HCT116 (cell line): Measurements from ENCODE around the gene GTF2H3. TPM values are rescaled to one million over a fixed set of nuclear protein-coding genes. Genes with fewer than 3 reads are reported as not detected.

Source experiments
- ATAC-seq: fragments of 200-7000 bp; cut with Tn5 transposase; 2 replicates; pipeline ENCODE4 v1.9.1; 2020; ENCODE audit warnings: mild to moderate bottlenecking, moderate library complexity
- BruUV-seq: library from RNA; stranded (reverse); fragments of 400-500 nt; replicated peaks from 2 replicates; lab custom pipeline; 2021; lab: Mats Ljungman, UMichigan
- CTCF ChIA-PET: fragments of 300-600 bp; sonication (Branson Sonifier 250); formaldehyde crosslinking; loops from one replicate; lab custom pipeline; 2021; ENCODE audit warnings: antibody characterized with exemption; lab: Charles Lee
- POLR2A ChIA-PET: fragments of 300-600, 350-600 bp; sonication (Branson Sonifier 250); formaldehyde crosslinking; loops from one replicate; lab custom pipeline; 2021; ENCODE audit warnings: antibody characterized with exemption; lab: Charles Lee
- RAD21 ChIA-PET, 2 experiments: fragments of 300-600 bp; sonication (Branson Sonifier 250); formaldehyde crosslinking; loops; one replicate each; lab custom pipeline; 2023; ENCODE audit warnings: low total read pairs in 2 of 2; ENCODE audit not compliant: uncharacterized antibody in 2 of 2, unreplicated experiment in 2 of 2, low non-redundant PET in 1 of 2; lab: Charles Lee
- DNase-seq: peaks from one replicate; pipeline ENCODE4 v3.0.0-alpha.2; 2010; ENCODE audit warnings: low read depth, low spot score
- H2AFZ ChIP-seq: fragments of 200-600 bp; shearing (Covaris generic), sonication (generic); 2 replicates; pipeline ENCODE4 v1.6.1; 2017; ENCODE audit warnings: low read depth, mixed run types, mixed read lengths, antibody characterized with exemption, low read length; ENCODE audit not compliant: poor library complexity, severe bottlenecking
- H3K27ac ChIP-seq: 2 replicates; pipeline ENCODE4 v1.5.1; 2012; ENCODE audit warnings: low read depth, low read length
- H3K27me3 ChIP-seq: fragments of 200-600 bp; sonication (generic); 2 replicates; pipeline ENCODE4 v1.6.1; 2016; ENCODE audit warnings: mixed run types, low read length, mixed read lengths; ENCODE audit not compliant: insufficient read depth
- H3K36me3 ChIP-seq, 2 experiments: fragments of 200-500 bp in 1 of 2; fragments of 200-600 bp in 1 of 2; sonication (Bioruptor generic) in 1 of 2; sonication (generic) in 1 of 2; 2 replicates each; pipeline versions ENCODE4 v1.5.1 to v1.6.1; 2014 to 2016; ENCODE audit warnings: low read length in 2 of 2, inconsistent platforms in 1 of 2, mixed read lengths in 1 of 2, mixed run types in 1 of 2; ENCODE audit not compliant: insufficient read depth in 2 of 2, control insufficient read depth in 1 of 2
- H3K4me1 ChIP-seq, 2 experiments: fragments of 200-600 bp in 1 of 2; sonication (generic) in 1 of 2; 2 replicates each; pipeline versions ENCODE4 v1.5.1 to v1.6.1; 2012 to 2017; ENCODE audit warnings: low read length in 2 of 2, inconsistent platforms in 1 of 2, mild to moderate bottlenecking in 1 of 2, mixed read lengths in 1 of 2, mixed run types in 1 of 2, moderate library complexity in 1 of 2; ENCODE audit not compliant: insufficient read depth in 2 of 2, control insufficient read depth in 1 of 2
- H3K4me2 ChIP-seq: fragments of 200-600 bp; sonication (generic); 2 replicates; pipeline ENCODE4 v1.6.1; 2017; ENCODE audit warnings: mixed run types, low read length, mixed read lengths
- H3K4me3 ChIP-seq, 2 experiments: fragments of 200-600 bp in 1 of 2; sonication (generic) in 1 of 2; replicated peaks in 1 of 2; 2 replicates each; pipeline ENCODE4 v1.5.1; 2011 to 2016; ENCODE audit warnings: low read length in 2 of 2, control low read depth in 1 of 2, low read depth in 1 of 2, mild to moderate bottlenecking in 1 of 2, mixed read lengths in 1 of 2, mixed run types in 1 of 2
- H3K79me2 ChIP-seq: fragments of 200-600 bp; sonication (generic); 2 replicates; pipeline ENCODE4 v1.6.1; 2017; ENCODE audit warnings: mild to moderate bottlenecking, mixed run types, low read length, moderate library complexity, mixed read lengths; ENCODE audit not compliant: insufficient read depth
- H3K9ac ChIP-seq: fragments of 200-600 bp; sonication (generic); 2 replicates; pipeline ENCODE4 v1.6.1; 2016; ENCODE audit warnings: low read length, mixed read lengths
- H3K9me2 ChIP-seq: fragments of 200-600 bp; sonication (generic), shearing (Covaris generic); 2 replicates; pipeline ENCODE4 v1.6.1; 2017; ENCODE audit warnings: mixed run types, mild to moderate bottlenecking, moderate library complexity; ENCODE audit not compliant: insufficient read depth
- H3K9me3 ChIP-seq, 2 experiments: fragments of 200-500 bp in 1 of 2; fragments of 200-600 bp in 1 of 2; sonication (Bioruptor generic) in 1 of 2; sonication (generic) in 1 of 2; 2 replicates each; pipeline ENCODE4 v1.6.1; 2014 to 2017; ENCODE audit warnings: low read length in 2 of 2, mixed read lengths in 2 of 2, inconsistent platforms in 1 of 2, low read depth in 1 of 2, mild to moderate bottlenecking in 1 of 2, mixed run types in 1 of 2, moderate library complexity in 1 of 2; ENCODE audit not compliant: control insufficient read depth in 1 of 2, insufficient read depth in 1 of 2
- H4K20me1 ChIP-seq: fragments of 200-600 bp; sonication (generic), shearing (Covaris generic); 2 replicates; pipeline ENCODE4 v1.6.1; 2017; ENCODE audit warnings: mixed run types, mild to moderate bottlenecking, moderate library complexity; ENCODE audit not compliant: insufficient read depth
- CBX3 ChIP-seq: IDR thresholded peaks from 2 replicates; pipeline ENCODE4 v1.6.1; 2012; ENCODE audit warnings: low read depth
- CEBPB ChIP-seq: IDR thresholded peaks from 2 replicates; pipeline ENCODE4 v1.6.1; 2012; ENCODE audit warnings: low read depth
- CTCF ChIP-seq, 3 experiments: fragments of 200-600 bp in 1 of 3; sonication (generic) in 1 of 3; IDR thresholded peaks in 2 of 3; conservative IDR thresholded peaks in 1 of 3; 2 replicates each; pipeline ENCODE4 v1.5.1; 2012 to 2017; ENCODE audit warnings: low read depth in 2 of 3, low read length in 2 of 3, antibody characterized with exemption in 1 of 3, borderline replicate concordance in 1 of 3, control low read depth in 1 of 3, mild to moderate bottlenecking in 1 of 3, mixed read lengths in 1 of 3, mixed run types in 1 of 3, moderate library complexity in 1 of 3; ENCODE audit not compliant: insufficient read depth in 1 of 3
- EZH2 ChIP-seq: fragments of 200-600 bp; sonication (generic); IDR thresholded peaks from 2 replicates; pipeline ENCODE4 v1.6.1; 2017; ENCODE audit warnings: antibody characterized with exemption, mixed run types
- FOSL1 ChIP-seq: IDR thresholded peaks from 2 replicates; pipeline ENCODE4 v1.6.1; 2012; ENCODE audit warnings: low read depth
- JUND ChIP-seq: IDR thresholded peaks from 2 replicates; pipeline ENCODE4 v1.6.1; 2012
- POLR2AphosphoS5 ChIP-seq: IDR thresholded peaks from 2 replicates; pipeline ENCODE4 v1.6.1; 2011; ENCODE audit warnings: mild to moderate bottlenecking, low read depth, low read length, moderate library complexity
- RAD21 ChIP-seq: IDR thresholded peaks from 2 replicates; pipeline ENCODE4 v1.6.1; 2012; ENCODE audit warnings: low read depth, mild to moderate bottlenecking
- SP1 ChIP-seq: IDR thresholded peaks from 2 replicates; pipeline ENCODE4 v1.6.1; 2012; ENCODE audit warnings: low read depth
- TCF7L2 ChIP-seq: IDR thresholded peaks from 2 replicates; pipeline ENCODE4 v1.7.0; 2011; ENCODE audit warnings: borderline replicate concordance, inconsistent platforms; ENCODE audit not compliant: insufficient read depth, insufficient read length; ENCODE audit errors: extremely low read depth
- ZFX ChIP-seq: fragments of 450-650 bp; IDR thresholded peaks from 2 replicates; pipeline ENCODE4 v1.6.1; 2017
- ZNF274 ChIP-seq: fragments of 200-500 bp; sonication (Bioruptor generic); IDR thresholded peaks from 2 replicates; pipeline ENCODE4 v1.6.1; 2014; ENCODE audit warnings: mild to moderate bottlenecking, low read depth, low read length, inconsistent platforms
- intact Hi-C: fragments of 100-400 bp; cut with micrococcal nuclease; formaldehyde crosslinking; loops from 2 replicates; pipeline ENCODE4 v1.10.0; 2022
- total RNA-seq: library from RNA; stranded (reverse); gene quantifications from one replicate; pipeline ENCODE4 v1.2.1, GENCODE V29; 2021; ENCODE audit not compliant: unreplicated experiment

GTF2H3 gene
- total RNA-seq, 1 experiment from 2014 or later: 94.0 TPM

DNA sequence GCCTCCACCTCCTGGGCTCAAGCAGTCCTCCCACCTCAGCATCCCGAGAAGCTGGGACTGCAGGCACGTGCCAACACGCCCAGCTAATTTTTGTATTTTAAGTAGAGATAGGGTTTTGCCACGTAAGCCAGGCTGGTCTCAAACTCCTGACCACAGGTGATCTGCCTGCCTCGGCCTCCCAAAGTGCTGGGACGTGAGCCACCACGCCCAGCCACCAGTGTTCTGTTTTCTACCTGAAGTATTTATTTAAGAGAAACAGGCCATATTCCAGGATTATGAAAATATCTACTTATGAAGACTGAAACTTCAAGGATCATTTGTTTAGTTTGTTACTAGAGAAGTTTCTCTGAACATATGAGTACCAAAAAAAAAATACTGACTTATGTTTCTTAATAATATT is 10.3 kb downstream of the GTF2H3 start (continued):
- TF ChIP-seq CTCF (IDR thresholded peaks at IDR 0.05 in 2 of 3, conservative IDR thresholded peaks at IDR 0.05 in 1 of 3; ENCODE audit: borderline replicate concordance in 1 of 3, insufficient read depth in 1 of 3, low read depth in 2 of 3, low read length in 2 of 3): no peak

DNA sequence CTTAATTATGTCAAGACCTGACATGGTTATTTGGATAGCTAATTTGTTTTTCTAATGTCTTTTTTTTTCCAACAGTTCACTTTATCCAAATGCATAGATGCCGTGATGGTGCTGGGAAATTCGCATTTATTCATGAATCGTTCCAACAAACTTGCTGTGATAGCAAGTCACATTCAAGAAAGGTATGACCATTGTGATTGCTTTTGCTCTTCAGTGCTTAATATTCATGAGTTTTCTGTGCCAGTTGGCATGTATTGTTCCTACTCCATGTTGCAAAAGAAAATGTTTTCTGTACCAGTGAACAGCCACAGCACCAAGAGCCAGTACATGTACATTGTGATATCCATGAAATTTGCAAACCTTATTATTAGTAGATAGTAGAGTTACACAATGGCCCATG is 11.8 kb downstream of the GTF2H3 start:
- BruUV-seq: no TSS peak
- Histone ChIP-seq H3K4me3 (no peak overlapping the region), H2AFZ (no peak overlapping the region), H3K9me2 (no peaks in the 10 kb centered on the region), H3K36me3 (peaks cover 32 to 60% of the 10 kb centered on the region in 2 experiments; a peak in 3 of 4 replicates), H3K9ac (no peak overlapping the region), H3K4me2 (no peak overlapping the region), H3K27me3 (no peaks in the 10 kb centered on the region), H3K9me3 (no peaks in the 10 kb centered on the region), H3K79me2 (peaks cover 61% of the 10 kb centered on the region), H3K27ac (no peak overlapping the region), H4K20me1 (no peaks in the 10 kb centered on the region), H3K4me1 (no peaks in the 10 kb centered on the region)
- POLR2A ChIA-PET: no interaction called here
- ATAC-seq: no peak
- CTCF ChIA-PET: no interaction called here
- intact Hi-C loops: no loop called here
- DNase-seq: no peak
- RAD21 ChIA-PET: no interaction called here
- no peak for TF ChIP-seq CEBPB
- TF ChIP-seq JUND: no peak
- no peak for TF ChIP-seq RAD21
- no peak for TF ChIP-seq EZH2
- no peak for TF ChIP-seq POLR2AphosphoS5
- TF ChIP-seq ZNF274: no peak
- no peak for TF ChIP-seq FOSL1
- TF ChIP-seq TCF7L2: no peak
- TF ChIP-seq SP1: no peak
- TF ChIP-seq ZFX: no peak
- TF ChIP-seq CBX3: no peak
- TF ChIP-seq CTCF (IDR thresholded peaks at IDR 0.05 in 2 of 3, conservative IDR thresholded peaks at IDR 0.05 in 1 of 3; ENCODE audit: borderline replicate concordance in 1 of 3, insufficient read depth in 1 of 3, low read depth in 2 of 3, low read length in 2 of 3): no peak
